Measurements from ENCODE around the gene EIF1.

GRCh38 chr17:41647940-41648410 is 40.7 kb upstream of the EIF1 start:
- no peak for TF ChIP-seq POLR2A (IDR thresholded peaks at IDR 0.05; ENCODE audit: low read length)
- no peak for TF ChIP-seq GATA1 (IDR thresholded peaks at IDR 0.05; ENCODE audit: low read depth, low read length)

Measured in erythroblast (primary cell).